HepG2 (cell line): Measurements from ENCODE around the gene SMAD6. TPM values are rescaled to one million over a fixed set of nuclear protein-coding genes. Genes with fewer than 3 reads are reported as not detected.
A peak's percentile ranks its signal among the peaks of the same experiment; 100 is the strongest.

Experiments used
- ATAC-seq: fragments of 200-7000 bp; cut with Tn5 transposase; 3 replicates; pipeline ENCODE4 v1.9.1; 2020; ENCODE audit warnings: mild to moderate bottlenecking, moderate library complexity
- BruUV-seq: library from RNA; stranded (reverse); fragments of 400-500 nt; replicated peaks from 2 replicates; lab custom pipeline; 2021; lab: Mats Ljungman, UMichigan
- CTCF ChIA-PET: fragments of 300-600 bp; formaldehyde crosslinking; extraction: SDS; loops from one replicate; lab custom pipeline; 2021; ENCODE audit warnings: low total read pairs, inconsistent platforms, low intra/inter-chr PET ratio; lab: Yijun Ruan, JAX
- POLR2A ChIA-PET: fragments of 350-600 bp; sonication (Branson Sonifier 250); formaldehyde crosslinking; loops from one replicate; lab custom pipeline; 2020; ENCODE audit warnings: antibody characterized with exemption, inconsistent platforms; lab: Yijun Ruan, JAX
- DNase-seq: peaks from one replicate; pipeline ENCODE4 v3.0.0-alpha.2; 2015; ENCODE audit warnings: low spot score
- FAIRE-seq: peaks from 3 replicates; lab custom pipeline; 2011; peaks lifted over from hg19 to GRCh38; lab: Jason Lieb, UNC
- H2AFZ ChIP-seq: one replicate; pipeline ENCODE4 v1.6.1; 2011; ENCODE audit warnings: low read length, inconsistent platforms
- H3K27ac ChIP-seq: fragments of 300-600 bp; 3 replicates; pipeline ENCODE4 v1.8.0; 2011; ENCODE audit warnings: mixed run types, mild to moderate bottlenecking, mixed read lengths, low read length, inconsistent platforms; ENCODE audit not compliant: insufficient read depth; ENCODE audit errors: extremely low read length
- H3K27me3 ChIP-seq, 2 experiments: fragments of 200-600 bp in 1 of 2; 2 replicates in 1 of 2; 3 replicates in 1 of 2; pipeline versions ENCODE4 v1.6.0 to v1.8.0; 2011; ENCODE audit warnings: low read length in 2 of 2, mild to moderate bottlenecking in 2 of 2, moderate library complexity in 2 of 2, inconsistent platforms in 1 of 2; ENCODE audit not compliant: insufficient read depth in 2 of 2, control insufficient read depth in 1 of 2
- H3K36me3 ChIP-seq, 2 experiments: fragments of 200-600 bp in 1 of 2; replicated peaks in 1 of 2; 2 replicates in 1 of 2; 3 replicates in 1 of 2; pipeline versions ENCODE4 v1.5.1 to v1.8.0; 2011; ENCODE audit warnings: low read length in 2 of 2, inconsistent platforms in 1 of 2; ENCODE audit not compliant: insufficient read depth in 2 of 2, control insufficient read depth in 1 of 2
- H3K4me1 ChIP-seq: 2 replicates; pipeline ENCODE4 v1.5.1; 2012; ENCODE audit warnings: low read length, inconsistent platforms; ENCODE audit not compliant: insufficient read depth
- H3K4me2 ChIP-seq: 2 replicates; pipeline ENCODE4 v1.6.0; 2011; ENCODE audit warnings: low read depth, low read length, inconsistent platforms
- H3K4me3 ChIP-seq, 3 experiments: fragments of 200-600 bp in 1 of 3; sonication (generic), shearing (Covaris generic) in 1 of 3; replicated peaks in 1 of 3; 2 replicates each; pipeline ENCODE4 v1.5.1; 2011 to 2016; ENCODE audit warnings: low read length in 3 of 3, inconsistent platforms in 2 of 3, low read depth in 2 of 3, mild to moderate bottlenecking in 2 of 3, control low read depth in 1 of 3, mixed read lengths in 1 of 3; ENCODE audit not compliant: insufficient read depth in 1 of 3
- H3K79me2 ChIP-seq: one replicate; pipeline ENCODE4 v1.6.1; 2011; ENCODE audit warnings: low read length, inconsistent platforms; ENCODE audit not compliant: insufficient read depth
- H3K9ac ChIP-seq: 2 replicates; pipeline ENCODE4 v1.6.0; 2011; ENCODE audit warnings: mild to moderate bottlenecking, low read depth, low read length, inconsistent platforms; ENCODE audit not compliant: insufficient read depth
- H3K9me3 ChIP-seq: 2 replicates; pipeline ENCODE4 v1.5.1; 2012; ENCODE audit warnings: mild to moderate bottlenecking, low read length
- H4K20me1 ChIP-seq: 2 replicates; pipeline ENCODE4 v1.6.0; 2011; ENCODE audit warnings: inconsistent platforms, mild to moderate bottlenecking, low read length, moderate library complexity; ENCODE audit not compliant: insufficient read depth
- NONO ChIP-seq, 2 experiments: fragments of 450-650 bp in 1 of 2; sonication (generic) in 1 of 2; formaldehyde crosslinking in 1 of 2; IDR thresholded peaks in 1 of 2; conservative IDR thresholded peaks in 1 of 2; 2 replicates each; pipeline versions ENCODE4 v1.6.1 to v1.8.0; 2017 to 2022; ENCODE audit warnings: mild to moderate bottlenecking in 1 of 2, missing genetic modification reagents in 1 of 2, moderate library complexity in 1 of 2
- NR2F1 ChIP-seq, 2 experiments: fragments of 450-650 bp in 1 of 2; formaldehyde crosslinking in 1 of 2; IDR thresholded peaks; 2 replicates each; pipeline versions ENCODE4 v1.5.0 to v1.6.1; 2016 to 2020; ENCODE audit warnings: mild to moderate bottlenecking in 1 of 2, missing compliant biosample characterization in 1 of 2, missing genetic modification reagents in 1 of 2, moderate library complexity in 1 of 2
- ZBTB20 ChIP-seq: sonication (generic); formaldehyde crosslinking; IDR thresholded peaks from 2 replicates; pipeline ENCODE4 v1.8.1; 2023; ENCODE audit warnings: missing genetic modification reagents, low read depth, mild to moderate bottlenecking, borderline replicate concordance
- ZNF24 ChIP-seq: fragments of 450-650 bp; IDR thresholded peaks from 2 replicates; pipeline ENCODE4 v1.6.1; 2017; ENCODE audit warnings: antibody characterized with exemption, mild to moderate bottlenecking
- ZNF280D ChIP-seq: sonication (generic); formaldehyde crosslinking; IDR thresholded peaks from 2 replicates; pipeline ENCODE4 v1.5.1; 2020; ENCODE audit warnings: mild to moderate bottlenecking, missing genetic modification reagents
- ZNF629 ChIP-seq: sonication (generic); formaldehyde crosslinking; conservative IDR thresholded peaks from 2 replicates; pipeline ENCODE4 v1.5.0; 2020; ENCODE audit warnings: missing genetic modification reagents
- ZNF674 ChIP-seq: sonication (generic); formaldehyde crosslinking; IDR thresholded peaks from 2 replicates; pipeline ENCODE4 v1.5.0; 2020; ENCODE audit warnings: low read depth, mild to moderate bottlenecking, missing genetic modification reagents
- ZNF768 ChIP-seq: sonication (generic); formaldehyde crosslinking; IDR thresholded peaks from 2 replicates; pipeline ENCODE4 v1.4.0; 2020; ENCODE audit warnings: missing genetic modification reagents
- ZNF776 ChIP-seq: sonication (generic); formaldehyde crosslinking; IDR thresholded peaks from 2 replicates; pipeline ENCODE4 v1.4.0; 2020; ENCODE audit warnings: mild to moderate bottlenecking, missing genetic modification reagents
- WGBS: methylation state at CpG from one replicate; pipeline ENCODE4 v1.1.6; 2017; ENCODE audit warnings: low lambda C conversion rate; 5-methylcytosine and 5-hydroxymethylcytosine counted together
- in situ Hi-C: cut with HindIII; loops from 2 replicates; pipeline ENCODE4 v1.10.0; 2017; ENCODE audit warnings: low pct_unique_long_range_greater_than_20kb; ENCODE audit not compliant: extremely low pct_ligation_motif_present
- intact Hi-C: fragments of 100-400 bp; cut with micrococcal nuclease; formaldehyde crosslinking; loops from one replicate; pipeline ENCODE4 v1.10.0; 2022; ENCODE audit not compliant: unreplicated experiment
- polyA plus RNA-seq, 8 experiments: library from polyadenylated mRNA; depleted of rRNA in 3 of 8; stranded (reverse) in 7 of 8; unstranded in 1 of 8; fragments of >200 nt; fragmentation: Illumina TruSeq in 4 of 8; extraction: Trizol in 4 of 8; gene quantifications; 2 replicates each; pipeline versions ENCODE4 v1.2.1 to v1.2.3, GENCODE V29; 2011 to 2016; ENCODE audit warnings: low read depth in 4 of 8, missing spikeins in 1 of 8, mixed read lengths in 1 of 8; ENCODE audit not compliant: insufficient read depth in 1 of 8
- total RNA-seq, 5 experiments: library from RNA; depleted of rRNA; stranded (reverse); fragments of >200 nt; fragmentation: Illumina TruSeq; extraction: Trizol; gene quantifications; 2 replicates each; pipeline ENCODE4 v1.2.3, GENCODE V29; 2016; ENCODE audit warnings: low read depth in 1 of 5
- TF ChIP-seq, protein P1 (sequence below): sonication (generic); formaldehyde crosslinking; IDR thresholded peaks from 2 replicates; pipeline ENCODE4 v1.4.0; 2020; ENCODE audit warnings: missing genetic modification reagents, borderline replicate concordance

SMAD6 gene
- total and polyA plus RNA-seq, 2 of the 13 experiments (the other 11 are each of a cell fraction or from before 2014, with no cell fraction given), result 3.3 to 4.4 TPM

DNA sequence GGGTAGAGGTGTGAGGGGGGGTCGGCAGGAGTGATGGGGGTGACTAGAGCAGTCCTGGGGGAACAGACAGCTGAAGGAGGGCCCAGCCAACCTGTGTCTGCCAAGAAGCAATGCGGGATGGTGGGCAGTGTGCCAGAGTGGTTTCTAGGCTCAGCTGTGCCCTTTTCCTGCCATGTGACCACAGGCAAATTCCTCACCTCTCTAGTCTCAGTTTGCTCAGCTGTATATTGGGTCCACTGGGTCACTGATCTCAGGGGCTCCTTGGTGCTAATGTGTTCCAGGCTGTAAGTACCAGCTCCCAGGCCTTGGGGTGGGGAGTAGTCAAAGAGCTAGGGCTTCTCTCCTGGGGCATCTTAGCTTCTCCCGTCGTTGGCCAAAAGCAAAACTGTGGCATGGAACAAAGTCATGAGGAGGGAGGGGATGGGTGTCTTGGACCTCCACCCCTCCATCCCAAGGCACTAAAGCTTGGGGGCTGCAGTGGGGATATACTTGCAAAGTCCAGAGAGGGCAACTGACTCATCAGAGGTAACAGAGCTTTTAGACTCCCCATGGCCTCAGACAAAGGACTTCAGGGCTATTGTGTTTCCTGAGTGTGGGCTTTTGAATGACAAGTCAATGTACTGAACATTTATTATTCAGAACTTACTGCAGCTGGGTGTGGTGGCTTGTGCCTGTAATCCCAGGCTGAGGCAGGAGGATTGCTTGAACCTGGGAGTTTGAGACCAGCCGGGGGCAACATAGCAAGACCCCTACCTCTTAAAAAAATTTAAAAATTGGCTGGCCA lies 20.9 kb downstream of the SMAD6 start:
- in situ Hi-C loops (no loop called here), intact Hi-C loops (no loop called here)
- Histone ChIP-seq H3K9me3 (no peaks in the 10 kb centered on the region), H3K27me3 (no peaks in the 10 kb centered on the region), H4K20me1 (no peaks in the 10 kb centered on the region), H3K27ac (no peak overlapping the region), H3K9ac (no peak overlapping the region), H3K36me3 (peaks cover 2 to 10% of the 10 kb centered on the region in 2 experiments; a peak in 4 of 5 replicates), H3K4me2 (no peak overlapping the region), H2AFZ (no peak overlapping the region), H3K4me3 (no peak overlapping the region), H3K79me2 (peaks cover 2% of the 10 kb centered on the region), H3K4me1 (peaks cover 17% of the 10 kb centered on the region)
- POLR2A ChIA-PET, result no interaction called here
- ATAC-seq (no peak), FAIRE-seq (no peak), DNase-seq (no peak)
- 87% methylated on average over 3 of the region's 5 CpGs for WGBS
- CTCF ChIA-PET, result no interaction called here
- no TSS peak for BruUV-seq
- no peak for TF ChIP-seq ZBTB20
- no peak for TF ChIP-seq NR2F1 (CRISPR knock-in tag; IDR thresholded peaks at IDR 0.05)
- TF ChIP-seq ZNF629 (CRISPR knock-in tag), result peak; percentile 77
- peak; percentile 43; the same call in 1 of the 2 replicates for TF ChIP-seq ZNF768

DNA sequence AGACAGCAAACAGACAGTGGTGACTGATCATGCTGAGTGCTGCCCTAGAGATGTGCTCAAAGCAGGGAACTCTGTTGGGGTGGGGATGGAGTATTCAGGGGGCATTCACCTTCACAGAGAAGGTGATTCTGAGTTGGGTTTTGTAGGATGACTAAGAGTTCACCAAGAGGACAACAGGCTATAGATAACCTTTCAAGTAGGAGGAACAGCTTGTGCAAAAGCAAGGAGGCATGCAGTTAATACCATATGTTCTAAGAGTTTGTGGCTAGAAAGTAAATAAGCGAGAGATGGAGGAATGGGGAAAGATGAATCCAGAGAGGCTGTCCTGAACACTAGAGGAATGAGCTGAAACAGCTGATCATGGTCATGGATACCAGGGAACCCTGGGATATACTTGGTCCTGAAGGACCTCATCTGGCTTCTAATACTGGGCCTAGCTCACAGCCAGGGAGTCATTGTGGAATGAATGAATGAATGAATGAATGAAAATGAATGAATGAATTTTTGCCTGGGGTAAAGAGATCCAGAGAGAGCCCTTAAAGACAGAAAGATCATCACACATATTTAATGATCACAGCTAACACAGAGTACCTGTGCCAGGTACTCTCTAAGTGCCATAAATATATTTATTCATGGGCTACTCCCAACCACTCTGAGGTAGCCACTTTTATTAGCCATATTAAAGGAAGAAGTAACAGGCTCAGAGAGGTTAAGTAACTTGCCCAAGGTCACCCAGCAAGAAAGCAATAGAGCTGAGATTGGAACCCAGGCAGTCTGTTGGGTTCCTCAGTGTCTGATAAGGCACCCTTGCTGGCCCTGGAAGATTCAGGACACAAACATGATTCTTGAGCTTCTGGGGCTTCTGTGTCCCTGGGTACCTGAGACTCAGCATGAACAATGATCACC lies 22.0 kb downstream of the SMAD6 start:
- no peaks in the 10 kb centered on the region for H3K9me3 ChIP-seq
- BruUV-seq, result no TSS peak
- peaks cover 2 to 3% of the 10 kb centered on the region in 2 experiments; a peak in 3 of 5 replicates for H3K36me3 ChIP-seq
- 96% methylated on average over 1 of the region's 1 CpG for WGBS
- no peak overlapping the region for H3K4me3 ChIP-seq
- H3K9ac ChIP-seq, result no peak overlapping the region
- intact Hi-C loops (no loop called here), in situ Hi-C loops (no loop called here)
- H3K27me3 ChIP-seq, result no peaks in the 10 kb centered on the region
- TF ChIP-seq ZNF280D (CRISPR knock-in tag) (no peak), ZNF24 (peak; percentile 66; the same call in 1 of the 2 replicates), ZNF768 (peak; percentile 53; the same call in 1 of the 2 replicates), ZNF776 (no peak), ZNF674 (no peak), NONO (IDR thresholded peaks at IDR 0.05) (no peak), NONO (CRISPR knock-in tag; conservative IDR thresholded peaks at IDR 0.05) (no peak)
- TF ChIP-seq, protein P1, sequence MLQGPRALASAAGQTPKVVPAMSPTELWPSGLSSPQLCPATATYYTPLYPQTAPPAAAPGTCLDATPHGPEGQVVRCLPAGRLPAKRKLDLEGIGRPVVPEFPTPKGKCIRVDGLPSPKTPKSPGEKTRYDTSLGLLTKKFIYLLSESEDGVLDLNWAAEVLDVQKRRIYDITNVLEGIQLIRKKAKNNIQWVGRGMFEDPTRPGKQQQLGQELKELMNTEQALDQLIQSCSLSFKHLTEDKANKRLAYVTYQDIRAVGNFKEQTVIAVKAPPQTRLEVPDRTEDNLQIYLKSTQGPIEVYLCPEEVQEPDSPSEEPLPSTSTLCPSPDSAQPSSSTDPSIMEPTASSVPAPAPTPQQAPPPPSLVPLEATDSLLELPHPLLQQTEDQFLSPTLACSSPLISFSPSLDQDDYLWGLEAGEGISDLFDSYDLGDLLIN (CRISPR knock-in tag), result no peak
- ATAC-seq (no peak), FAIRE-seq (no peak), DNase-seq (no peak)
- H4K20me1 ChIP-seq, result no peaks in the 10 kb centered on the region
- H3K4me1 ChIP-seq, result peaks cover 20% of the 10 kb centered on the region
- CTCF ChIA-PET, result no interaction called here
- H3K27ac ChIP-seq, result no peak overlapping the region
- POLR2A ChIA-PET, result no interaction called here
- no peak overlapping the region for H3K4me2 ChIP-seq
- peaks cover 2% of the 10 kb centered on the region for H3K79me2 ChIP-seq
- H2AFZ ChIP-seq, result no peak overlapping the region
